NOMO-1 treated with dmso at 0.1 percent for 144 hours (cell line): ENCODE data around the gene RELL2.

Experiments used
- DNase-seq: peaks from one replicate; lab custom pipeline; 2025; ENCODE audit not compliant: unreplicated experiment; lab: John Stamatoyannopoulos, UW

RELL2 gene

GRCh38 chr5:141649056-141649688 lies 12.4 kb downstream of the RELL2 start:
- DNase-seq: no peak

DNA sequence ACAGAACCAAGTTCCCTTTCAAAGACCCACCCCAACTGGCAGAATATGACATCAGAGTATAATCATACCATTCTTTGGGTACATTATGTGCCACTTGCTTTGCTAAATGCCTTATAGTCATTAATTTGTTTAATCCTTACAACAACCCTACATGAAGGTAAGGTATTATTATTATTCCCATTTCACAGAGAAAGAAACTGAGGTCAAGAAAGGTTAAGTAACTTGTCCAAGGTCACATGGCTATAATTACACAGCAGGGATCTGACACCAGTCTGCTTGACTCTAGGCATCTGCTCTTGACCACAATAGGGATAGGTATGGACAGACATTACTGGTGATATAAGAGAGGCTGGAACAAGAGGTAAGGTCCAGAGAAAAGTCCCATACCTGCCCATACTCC lies 13.2 kb downstream of the RELL2 start:
- no peak for DNase-seq

- DNase-seq: peak; percentile 62
Measured at GRCh38 chr5:141650851-141651727, 14.3 kb downstream of the RELL2 start, which contains the start of gene FCHSD1. TSS of gene FCHSD1 (minus strand) at chr5:141651418. CDS start at chr5:141651368, 50 bp downstream.

- DNase-seq: no peak
Measured at GRCh38 chr5:141651728-141652105, 14.9 kb downstream of the RELL2 start.

GRCh38 chr5:141654298-141654697 lies 17.5 kb downstream of the RELL2 start:
- no peak for DNase-seq

GRCh38 chr5:141655020-141655419 lies 18.2 kb downstream of the RELL2 start:
- DNase-seq: no peak

DNA sequence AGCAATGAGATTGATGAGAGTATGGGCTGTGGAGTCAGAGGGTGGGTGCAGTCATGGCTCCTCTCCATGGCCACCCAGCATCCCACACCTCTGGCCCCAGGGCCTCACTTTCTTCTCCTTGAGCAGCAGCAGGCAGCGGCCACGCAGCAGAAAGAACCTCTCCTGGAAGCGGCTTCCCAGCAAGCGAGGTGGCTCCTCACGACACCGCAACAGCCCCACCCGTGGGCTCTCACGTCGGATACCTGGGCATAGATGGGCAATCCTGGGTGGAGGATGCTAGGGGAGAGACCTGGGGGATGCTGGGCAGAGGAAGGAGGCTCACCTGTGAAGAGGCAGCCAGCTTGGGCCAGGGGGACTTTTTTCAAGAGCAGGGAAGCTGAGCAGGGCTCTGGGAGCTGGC lies 19.6 kb downstream of the RELL2 start:
- DNase-seq: no peak

DNA sequence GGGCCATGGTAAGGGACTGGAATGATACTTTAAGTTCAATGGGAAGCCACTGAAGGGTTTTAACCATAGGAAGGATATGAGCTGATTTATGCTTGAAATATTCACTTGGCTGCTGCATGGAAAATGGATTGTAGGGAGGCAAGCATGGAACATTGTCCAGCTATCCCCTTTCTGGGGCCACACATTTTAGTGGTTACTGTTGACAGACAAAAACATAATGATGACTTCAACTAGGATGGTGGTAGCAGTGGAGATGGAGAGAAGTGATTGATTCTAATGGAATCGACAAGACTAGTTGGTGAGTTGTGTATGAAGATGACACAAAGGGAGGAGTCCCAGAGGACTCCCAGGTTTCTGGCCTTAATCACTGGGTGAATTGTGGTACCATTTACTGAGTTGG lies 20.6 kb downstream of the RELL2 start:
- DNase-seq: no peak

GRCh38 chr5:141657937-141658545 lies 21.2 kb downstream of the RELL2 start:
- no peak for DNase-seq

DNA sequence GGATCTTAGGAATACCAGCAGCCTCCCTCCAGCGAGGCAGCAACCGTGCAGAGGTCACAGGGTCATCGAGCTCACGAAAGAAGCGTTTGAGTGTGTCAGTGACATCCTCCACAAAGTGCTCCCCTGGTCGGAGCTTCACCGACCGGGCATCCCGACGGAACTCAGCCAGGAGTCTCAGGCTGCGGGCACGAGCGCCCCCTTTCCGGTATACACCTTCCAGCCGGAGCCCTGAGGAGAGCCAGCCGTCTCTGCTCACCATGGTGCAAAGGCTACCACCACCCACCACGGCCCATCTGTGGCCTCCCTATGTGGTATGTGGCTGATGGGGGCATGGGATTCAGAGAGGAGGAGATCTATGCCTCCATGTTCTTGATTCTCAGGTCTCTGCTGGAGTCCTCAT lies 25.2 kb downstream of the RELL2 start:
- no peak for DNase-seq

DNA sequence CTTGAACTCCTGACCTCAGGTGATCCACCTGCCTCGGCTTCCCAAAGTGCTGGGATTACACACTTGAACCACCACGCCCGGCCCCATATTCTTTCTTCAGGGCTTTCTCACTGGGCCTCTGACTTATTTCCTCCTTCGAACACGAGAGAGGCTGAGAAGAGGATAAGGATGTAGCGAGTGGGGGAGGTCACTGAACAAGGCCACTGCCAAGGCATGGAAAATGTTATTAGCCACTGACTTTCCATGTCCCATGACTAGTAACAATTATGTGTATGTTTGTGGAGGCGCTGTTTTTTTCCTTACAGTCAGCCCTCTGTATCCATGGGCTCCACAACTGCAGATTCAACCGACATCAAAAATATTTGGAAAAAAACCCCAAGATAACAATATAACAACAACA lies 26.7 kb downstream of the RELL2 start:
- DNase-seq: no peak

DNA sequence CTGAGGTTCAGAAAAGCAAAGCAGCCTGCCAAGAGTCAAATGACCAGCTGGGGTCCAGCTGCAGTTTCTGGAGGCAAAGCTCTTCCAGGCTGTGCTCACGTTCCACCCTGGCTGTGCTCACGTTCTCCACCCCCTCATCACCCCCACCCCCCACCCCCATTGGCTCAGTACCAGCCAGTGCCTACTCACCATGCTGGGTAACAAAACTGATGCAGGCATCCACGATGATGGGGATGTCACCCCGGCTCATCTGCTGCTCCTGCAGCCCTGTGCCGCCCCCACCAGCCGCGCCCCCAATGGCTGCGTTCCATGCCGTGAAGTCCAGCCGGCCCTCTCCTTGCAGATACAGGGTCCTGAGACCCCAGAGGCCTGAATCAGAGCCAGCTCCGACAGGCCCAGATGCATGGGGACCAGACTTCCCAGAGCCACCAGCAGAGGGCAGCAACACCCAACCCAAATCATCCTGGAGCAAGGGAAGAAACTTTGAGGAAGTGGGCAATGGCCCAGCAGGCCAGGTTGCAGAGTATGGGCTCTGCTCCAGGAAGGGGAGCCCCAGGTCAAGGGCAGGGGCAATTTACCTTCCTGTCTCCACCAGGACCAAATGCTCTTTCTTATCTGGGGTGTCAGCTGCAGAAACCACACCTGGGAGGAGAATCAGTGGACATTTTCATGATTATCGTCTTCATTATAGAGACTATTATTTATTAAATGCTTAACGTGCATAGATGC lies 28.1 kb downstream of the RELL2 start:
- peak; percentile 67 for DNase-seq

- DNase-seq: no peak
Measured at GRCh38 chr5:141665995-141666940, 29.5 kb downstream of the RELL2 start.

- DNase-seq: no peak
Measured at GRCh38 chr5:141668601-141669265, 31.9 kb downstream of the RELL2 start.

GRCh38 chr5:141669520-141669919 lies 32.7 kb downstream of the RELL2 start:
- no peak for DNase-seq

DNA sequence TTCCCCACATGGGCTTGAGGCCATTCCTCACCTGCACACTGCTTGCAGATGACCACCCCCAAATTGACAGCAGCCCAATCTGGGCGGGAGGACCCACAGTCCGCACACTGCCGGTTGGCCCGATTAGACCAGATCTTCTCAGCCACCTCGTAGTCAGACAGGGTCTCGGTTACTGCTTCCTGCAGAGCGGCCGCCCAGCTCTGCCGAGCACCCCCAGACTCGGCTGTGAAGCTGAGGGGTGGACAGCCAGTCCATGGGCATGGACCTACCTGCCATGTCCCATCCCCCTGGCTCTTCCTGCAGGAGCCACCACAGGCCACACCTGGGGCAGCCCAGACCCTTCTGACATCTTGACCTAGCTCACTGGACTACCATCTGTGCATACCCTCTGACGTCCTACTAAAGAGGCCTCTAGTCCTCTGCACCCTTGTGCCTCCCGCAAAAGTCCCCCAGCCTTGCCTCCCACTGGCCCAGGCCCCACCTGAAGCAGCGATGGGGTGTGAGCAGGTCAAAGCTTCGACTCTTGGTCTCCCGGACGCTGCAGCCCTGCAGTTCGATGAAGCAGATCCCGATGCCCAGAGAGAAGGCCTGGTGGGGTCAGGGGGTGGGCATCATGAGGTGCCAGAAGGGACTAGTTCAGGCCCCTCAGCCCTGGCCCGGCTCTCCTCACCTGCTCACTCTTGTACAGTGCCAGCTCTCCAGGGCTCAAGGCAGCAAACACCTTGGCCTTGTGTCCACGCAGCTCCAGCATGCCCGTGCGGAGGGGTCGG lies 35.5 kb downstream of the RELL2 start:
- DNase-seq: no peak

DNA sequence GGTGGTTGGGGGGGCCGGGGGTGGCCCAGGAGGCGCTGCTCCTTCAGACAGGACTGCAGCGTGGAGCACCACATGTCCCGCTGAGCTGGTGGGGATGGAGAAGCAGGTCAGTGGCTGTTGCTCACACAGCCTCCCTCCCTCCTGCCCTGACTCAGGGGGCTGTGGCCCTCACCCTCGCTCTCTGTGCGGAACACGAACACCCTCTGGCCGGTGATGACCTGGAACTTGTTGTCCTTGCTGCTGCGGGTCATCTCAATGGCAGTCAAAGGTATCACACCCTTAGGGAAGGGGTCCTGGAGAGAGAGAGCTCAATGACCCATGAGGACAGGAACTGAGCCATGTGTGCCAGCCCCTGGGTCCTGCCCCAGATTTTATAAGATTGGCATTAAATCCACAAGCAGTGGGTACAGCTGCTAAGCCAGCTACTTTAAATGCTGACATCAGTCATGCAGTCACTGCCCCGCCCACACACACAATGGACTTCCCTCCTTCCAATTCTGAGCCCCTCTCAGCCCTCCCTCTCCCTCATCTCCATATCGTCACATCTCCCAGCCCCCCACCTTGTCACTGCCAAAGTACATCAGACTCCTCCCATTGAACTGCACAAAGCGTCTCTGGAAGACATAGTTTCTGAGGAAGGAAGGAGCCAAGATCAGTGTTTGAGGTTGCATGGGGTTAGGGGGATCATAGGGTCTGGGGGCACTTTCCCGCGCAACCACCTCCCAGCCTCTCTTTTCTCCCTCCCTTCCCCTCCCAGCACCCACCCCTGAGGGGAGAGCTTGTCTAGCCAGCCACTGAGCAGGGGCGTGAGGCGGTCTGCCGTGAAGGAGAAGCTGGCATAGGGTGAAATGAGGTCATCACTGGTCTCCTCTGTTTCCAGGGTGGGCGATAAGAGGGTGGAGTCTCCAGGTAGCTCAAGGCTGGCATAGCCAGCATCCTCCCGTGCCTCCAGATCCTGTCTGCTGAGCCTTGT lies 36.3 kb downstream of the RELL2 start:
- no peak for DNase-seq

DNA sequence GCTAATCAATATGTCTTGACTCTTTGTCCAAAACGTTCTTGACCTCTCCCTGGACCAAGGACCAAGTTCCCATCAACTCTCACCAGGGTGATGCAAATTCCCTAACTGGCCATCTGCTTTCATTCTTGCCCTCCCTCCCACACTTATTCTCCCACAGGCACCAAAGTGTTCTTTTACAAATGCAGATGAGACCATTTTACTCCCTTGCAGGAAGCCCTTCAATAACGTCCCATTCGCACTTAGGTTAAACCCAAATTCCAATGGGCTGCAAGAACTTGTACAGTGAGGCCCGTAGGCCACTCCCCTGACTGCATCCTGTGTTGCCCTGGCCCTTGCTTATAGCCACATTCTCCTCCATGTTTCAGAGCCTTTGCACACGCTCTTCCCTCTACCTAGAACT lies 38.0 kb downstream of the RELL2 start:
- DNase-seq: no peak
